Activated naive CD8-positive, alpha-beta T cell (primary cell): Measurements from ENCODE around the gene TP53BP2.
"Not testable (repeated sequence)": the region's sequence is repeated elsewhere in the genome, so short reads cannot be mapped to it uniquely, and the experiment has no call there.

Experiments
- H3K27ac Mint-ChIP-seq: one replicate; pipeline ENCODE4 v1.8.0; 2021; ENCODE audit warnings: mixed read lengths
- H3K27me3 Mint-ChIP-seq: one replicate; pipeline ENCODE4 v1.8.0; 2021; ENCODE audit warnings: mixed read lengths
- H3K36me3 Mint-ChIP-seq: one replicate; pipeline ENCODE4 v1.8.0; 2021; ENCODE audit warnings: mixed read lengths
- H3K4me1 Mint-ChIP-seq: one replicate; pipeline ENCODE4 v1.8.0; 2021; ENCODE audit warnings: low read depth, mixed read lengths
- H3K4me3 Mint-ChIP-seq: one replicate; pipeline ENCODE4 v1.8.0; 2021; ENCODE audit warnings: mild to moderate bottlenecking, mixed read lengths
- H3K9me3 Mint-ChIP-seq: one replicate; pipeline ENCODE4 v1.8.0; 2021; ENCODE audit warnings: low read depth, mixed read lengths

TP53BP2 gene

GRCh38 chr1:223843934-223844786 is 1.6 kb downstream of the TP53BP2 start:
- Mint-ChIP-seq H3K9me3 (no peaks in the 10 kb centered on the region), H3K27me3 (no peaks in the 10 kb centered on the region), H3K4me3 (peak overlapping the region; percentile 91), H3K36me3 (peaks cover 3% of the 10 kb centered on the region), H3K27ac (peak overlapping the region; percentile 94), H3K4me1 (peaks cover 43% of the 10 kb centered on the region)

GRCh38 chr1:223842784-223843183 is 3.0 kb downstream of the TP53BP2 start:
- Mint-ChIP-seq H3K9me3 (no peaks in the 10 kb centered on the region), H3K4me1 (peaks cover 55% of the 10 kb centered on the region), H3K4me3 (peak overlapping the region; percentile 67), H3K27me3 (no peaks in the 10 kb centered on the region), H3K36me3 (peaks cover 2% of the 10 kb centered on the region), H3K27ac (peak overlapping the region; percentile 70)

- not testable (repeated sequence) for H3K27ac Mint-ChIP-seq, H3K27me3 Mint-ChIP-seq, H3K4me3 Mint-ChIP-seq, H3K9me3 Mint-ChIP-seq, H3K36me3 Mint-ChIP-seq
- H3K4me1 Mint-ChIP-seq = peaks cover 54% of the 10 kb centered on the region
Observed at GRCh38 chr1:223841977-223842623, 3.6 kb downstream of the TP53BP2 start.

- peaks cover 46% of the 10 kb centered on the region for H3K4me1 Mint-ChIP-seq
- no peaks in the 10 kb centered on the region for H3K27me3 Mint-ChIP-seq
- no peak overlapping the region for H3K4me3 Mint-ChIP-seq
Observed at GRCh38 chr1:223840254-223840653, 5.5 kb downstream of the TP53BP2 start.

GRCh38 chr1:223838125-223838854 is 7.5 kb downstream of the TP53BP2 start:
- peak overlapping the region; percentile 59 for H3K27ac Mint-ChIP-seq
- peaks cover 2% of the 10 kb centered on the region for H3K36me3 Mint-ChIP-seq
- no peaks in the 10 kb centered on the region for H3K27me3 Mint-ChIP-seq
- no peaks in the 10 kb centered on the region for H3K9me3 Mint-ChIP-seq
- H3K4me3 Mint-ChIP-seq = peak overlapping the region; percentile 21
- peaks cover 36% of the 10 kb centered on the region for H3K4me1 Mint-ChIP-seq

More at GRCh38 chr1:223840254-223840653, 5.5 kb downstream of the TP53BP2 start:
- Mint-ChIP-seq H3K9me3 (no peaks in the 10 kb centered on the region), H3K27ac (no peak overlapping the region), H3K36me3 (peaks cover 2% of the 10 kb centered on the region)

GRCh38 chr1:223837687-223838086 is 8.1 kb downstream of the TP53BP2 start:
- peaks cover 2% of the 10 kb centered on the region for H3K36me3 Mint-ChIP-seq
- H3K4me1 Mint-ChIP-seq = peaks cover 30% of the 10 kb centered on the region
- peak overlapping the region; percentile 21 for H3K4me3 Mint-ChIP-seq
- H3K9me3 Mint-ChIP-seq = no peaks in the 10 kb centered on the region
- H3K27me3 Mint-ChIP-seq = no peaks in the 10 kb centered on the region
- H3K27ac Mint-ChIP-seq = peak overlapping the region; percentile 59

- Mint-ChIP-seq H3K4me1 (peaks cover 27% of the 10 kb centered on the region), H3K27me3 (no peaks in the 10 kb centered on the region), H3K27ac (no peak overlapping the region), H3K36me3 (peaks cover 2% of the 10 kb centered on the region), H3K4me3 (no peak overlapping the region), H3K9me3 (no peaks in the 10 kb centered on the region)
Observed at GRCh38 chr1:223837206-223837605, 8.5 kb downstream of the TP53BP2 start.

- peaks cover 2% of the 10 kb centered on the region for H3K36me3 Mint-ChIP-seq
- H3K27me3 Mint-ChIP-seq = no peaks in the 10 kb centered on the region
- H3K4me3 Mint-ChIP-seq = no peak overlapping the region
- H3K4me1 Mint-ChIP-seq = peaks cover 25% of the 10 kb centered on the region
- no peak overlapping the region for H3K27ac Mint-ChIP-seq
- H3K9me3 Mint-ChIP-seq = no peaks in the 10 kb centered on the region
Observed at GRCh38 chr1:223836586-223836985, 9.2 kb downstream of the TP53BP2 start.

GRCh38 chr1:223835754-223836153 is 10.0 kb downstream of the TP53BP2 start:
- Mint-ChIP-seq H3K27me3 (no peaks in the 10 kb centered on the region), H3K9me3 (no peaks in the 10 kb centered on the region), H3K4me3 (no peak overlapping the region), H3K4me1 (peaks cover 23% of the 10 kb centered on the region), H3K36me3 (peaks cover 2% of the 10 kb centered on the region), H3K27ac (no peak overlapping the region)

GRCh38 chr1:223834660-223835263 is 11.0 kb downstream of the TP53BP2 start:
- Mint-ChIP-seq H3K27me3 (no peaks in the 10 kb centered on the region), H3K27ac (no peak overlapping the region), H3K4me1 (peaks cover 22% of the 10 kb centered on the region), H3K9me3 (no peaks in the 10 kb centered on the region), H3K36me3 (peaks cover 2% of the 10 kb centered on the region), H3K4me3 (no peak overlapping the region)

GRCh38 chr1:223833948-223834347 is 11.8 kb downstream of the TP53BP2 start:
- Mint-ChIP-seq H3K4me1 (peaks cover 26% of the 10 kb centered on the region), H3K36me3 (peaks cover under 1% of the 10 kb centered on the region), H3K4me3 (no peak overlapping the region), H3K27me3 (no peaks in the 10 kb centered on the region), H3K9me3 (no peaks in the 10 kb centered on the region), H3K27ac (no peak overlapping the region)

- no peaks in the 10 kb centered on the region for H3K27me3 Mint-ChIP-seq
- H3K9me3 Mint-ChIP-seq = no peaks in the 10 kb centered on the region
- no peak overlapping the region for H3K27ac Mint-ChIP-seq
- H3K36me3 Mint-ChIP-seq = peaks cover 5% of the 10 kb centered on the region
- H3K4me1 Mint-ChIP-seq = peaks cover 21% of the 10 kb centered on the region
- peak overlapping the region; percentile 57 for H3K4me3 Mint-ChIP-seq
Observed at GRCh38 chr1:223832637-223832943, 13.2 kb downstream of the TP53BP2 start.

GRCh38 chr1:223831755-223832636 is 13.8 kb downstream of the TP53BP2 start:
- Mint-ChIP-seq H3K27me3 (no peaks in the 10 kb centered on the region), H3K27ac (no peak overlapping the region), H3K4me1 (peaks cover 26% of the 10 kb centered on the region), H3K4me3 (peak overlapping the region; percentile 57), H3K9me3 (no peaks in the 10 kb centered on the region), H3K36me3 (peaks cover 10% of the 10 kb centered on the region)

GRCh38 chr1:223829678-223830077 is 16.1 kb downstream of the TP53BP2 start:
- Mint-ChIP-seq H3K27ac (peak overlapping the region; percentile 82), H3K4me3 (no peak overlapping the region), H3K36me3 (peaks cover 11% of the 10 kb centered on the region), H3K9me3 (no peaks in the 10 kb centered on the region), H3K27me3 (no peaks in the 10 kb centered on the region), H3K4me1 (peaks cover 49% of the 10 kb centered on the region)
